GM21825 (cell line): ENCODE measurements around the gene ACSS2.
"Not testable (repeated sequence)": the region's sequence is repeated elsewhere in the genome, so short reads cannot be mapped to it uniquely, and the experiment has no call there.

Experiments
- ATAC-seq: cut with Tn5 transposase; IDR thresholded peaks from one replicate; pipeline ENCODE4 v1.9.1; 2021; ENCODE audit warnings: mild to moderate bottlenecking, moderate library complexity; ENCODE audit not compliant: unreplicated experiment

Gene ACSS2

DNA sequence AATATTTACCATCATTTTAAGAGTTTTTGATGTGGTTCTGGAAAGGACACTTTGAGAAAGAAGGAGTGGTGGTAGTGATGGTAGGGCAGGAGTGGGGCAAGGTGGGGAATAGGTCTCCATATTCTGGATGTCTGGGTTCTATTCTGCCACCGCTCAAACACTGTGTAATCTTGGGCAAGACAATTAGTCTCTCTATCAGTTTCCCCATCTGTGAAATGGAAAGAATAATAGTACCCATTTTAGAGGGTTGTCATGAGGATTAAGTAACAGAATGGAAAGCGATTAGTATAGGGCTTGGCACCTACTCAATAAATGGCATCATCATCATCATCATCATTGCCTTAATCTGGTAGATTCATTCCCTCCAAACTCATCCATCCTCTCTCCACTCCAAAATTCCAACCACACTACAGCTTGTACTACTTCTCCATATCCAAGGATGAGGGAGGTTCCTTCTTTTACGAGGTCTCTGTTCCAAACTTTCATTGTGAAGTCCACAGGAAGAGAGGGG lies 2.8 kb upstream of the ACSS2 start:
- ATAC-seq, result no peak

DNA sequence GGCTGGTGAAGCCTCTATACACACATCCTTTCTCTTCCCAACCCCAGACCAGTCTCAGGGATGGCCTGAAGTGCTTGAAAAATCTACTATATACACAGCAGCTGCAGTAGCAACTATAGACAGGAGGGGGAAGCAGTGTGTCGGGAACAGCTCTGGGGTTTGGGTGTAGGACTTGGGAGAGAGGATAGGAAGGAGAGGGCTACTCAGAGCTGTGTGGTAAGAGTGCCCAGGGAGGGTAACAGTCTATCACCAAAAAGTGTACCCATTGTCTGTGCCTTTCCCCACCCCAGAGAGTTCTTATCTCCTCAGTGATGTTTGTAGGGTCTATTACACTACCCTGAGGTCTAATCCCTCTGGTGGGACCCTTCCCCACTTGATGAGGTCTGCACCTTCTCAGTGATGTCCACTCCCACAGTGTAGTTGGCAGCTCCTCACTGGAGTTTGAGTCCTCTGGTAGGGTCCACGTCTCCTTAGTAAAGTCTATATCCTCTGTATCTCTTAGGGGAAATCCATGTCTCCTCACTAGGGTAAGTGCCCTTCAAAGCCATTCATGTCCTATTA lies 2.2 kb upstream of the ACSS2 start:
- no peak for ATAC-seq

DNA sequence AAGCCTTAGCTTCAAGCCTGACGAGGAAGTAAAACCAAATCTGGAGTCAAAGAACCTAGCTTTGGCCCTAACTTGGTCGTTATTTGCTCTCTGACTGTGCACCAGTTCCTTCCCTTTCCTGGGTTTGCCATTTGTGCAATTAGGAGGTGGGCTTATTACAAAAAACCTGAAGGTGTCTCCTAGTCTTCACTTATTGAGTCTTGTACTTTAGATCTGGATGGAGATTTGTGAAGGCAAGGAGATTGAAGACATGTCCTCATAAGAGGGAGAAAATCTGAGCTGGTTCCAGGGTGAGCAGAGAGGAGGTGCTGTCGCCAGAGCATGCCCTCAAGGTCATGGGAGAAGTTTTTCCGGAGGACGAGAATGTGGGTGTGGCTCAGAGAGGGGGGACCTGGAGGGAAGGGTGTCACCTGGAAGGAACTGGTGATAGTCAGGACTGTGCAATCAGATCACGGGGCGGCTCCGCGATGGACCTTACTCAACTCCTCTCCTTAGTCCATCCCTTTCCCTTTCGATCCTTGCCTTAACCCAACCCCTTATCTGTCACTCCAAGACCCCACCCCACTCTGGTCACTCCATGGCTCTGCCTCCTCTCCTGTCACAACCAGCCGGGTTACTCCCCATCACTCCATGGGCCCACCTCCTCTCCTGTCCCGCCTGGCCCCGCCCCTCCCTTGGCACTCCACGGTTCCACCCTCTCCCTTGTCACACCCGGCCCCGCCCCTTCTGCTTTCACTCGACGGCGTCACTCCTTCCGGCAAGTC lies 588 bp upstream of the ACSS2 start:
- peak; percentile 69 for ATAC-seq

DNA sequence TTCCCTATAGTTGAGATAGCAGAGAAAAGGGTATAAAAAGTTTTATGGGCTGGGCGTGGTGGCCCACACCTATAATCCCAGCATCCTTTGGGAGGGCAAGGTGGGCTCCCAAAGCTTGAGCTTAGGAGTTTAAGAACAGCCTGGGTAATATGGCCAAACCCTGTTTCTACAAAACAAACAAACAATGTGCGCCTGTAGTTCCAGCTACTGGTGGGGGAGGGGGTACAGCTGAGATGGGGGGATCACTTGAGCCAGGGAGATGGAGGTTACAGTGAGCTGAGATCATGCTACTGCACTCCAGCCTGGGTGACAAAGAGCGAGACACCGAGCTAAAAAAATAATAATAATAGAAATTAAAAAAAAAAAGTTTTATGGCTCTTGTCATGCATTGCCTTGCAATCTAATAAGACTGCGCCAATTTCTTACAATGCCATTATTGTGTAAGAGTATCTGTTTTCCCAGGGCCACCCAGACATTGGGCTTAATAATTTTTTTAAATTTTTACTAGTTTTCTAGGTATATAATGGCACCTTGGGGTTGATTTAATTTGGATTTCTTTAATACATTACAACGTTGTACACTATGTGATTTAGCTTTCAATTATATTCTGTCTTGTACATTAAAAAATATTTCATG lies 3.9 kb downstream of the ACSS2 start:
- ATAC-seq, result no peak

DNA sequence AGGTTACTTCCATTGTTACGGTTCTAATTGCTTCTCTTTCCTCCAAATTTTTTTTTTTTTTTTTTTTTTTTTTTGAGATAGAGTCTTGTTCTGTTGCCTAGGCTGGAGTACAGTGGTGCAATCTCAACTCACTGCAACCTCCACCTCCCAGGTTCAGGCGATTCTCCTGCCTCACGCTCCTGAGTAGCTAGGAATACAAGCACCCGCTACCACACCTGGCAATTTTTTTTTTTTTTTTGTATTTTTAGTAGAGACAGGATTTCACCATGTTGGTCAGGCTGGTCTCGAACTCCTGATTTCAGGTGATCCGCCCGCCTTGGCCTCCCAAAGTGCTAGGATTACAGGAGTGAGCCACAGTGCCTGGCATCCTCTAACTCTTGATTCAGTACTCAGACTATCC lies 4.6 kb downstream of the ACSS2 start:
- ATAC-seq, result not testable (repeated sequence)

DNA sequence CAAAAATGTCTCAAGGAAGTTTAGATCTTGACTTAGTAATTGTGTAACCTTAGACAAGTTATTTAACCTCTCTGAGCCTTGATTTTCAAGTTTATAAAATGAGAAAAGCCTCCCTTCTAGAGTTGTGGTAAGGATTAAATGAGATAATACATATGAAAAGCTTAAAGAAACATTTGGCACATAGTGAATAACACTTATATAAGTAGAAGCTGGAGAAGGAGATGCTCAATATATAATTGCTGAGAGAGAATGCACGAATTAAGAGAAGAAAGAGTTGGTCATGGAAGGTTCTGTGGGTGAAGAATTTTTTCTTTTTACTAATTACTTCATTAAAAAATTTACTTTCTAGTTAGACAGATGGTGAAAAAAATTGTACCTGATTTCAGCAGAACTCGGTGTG lies 5.3 kb downstream of the ACSS2 start:
- no peak for ATAC-seq

DNA sequence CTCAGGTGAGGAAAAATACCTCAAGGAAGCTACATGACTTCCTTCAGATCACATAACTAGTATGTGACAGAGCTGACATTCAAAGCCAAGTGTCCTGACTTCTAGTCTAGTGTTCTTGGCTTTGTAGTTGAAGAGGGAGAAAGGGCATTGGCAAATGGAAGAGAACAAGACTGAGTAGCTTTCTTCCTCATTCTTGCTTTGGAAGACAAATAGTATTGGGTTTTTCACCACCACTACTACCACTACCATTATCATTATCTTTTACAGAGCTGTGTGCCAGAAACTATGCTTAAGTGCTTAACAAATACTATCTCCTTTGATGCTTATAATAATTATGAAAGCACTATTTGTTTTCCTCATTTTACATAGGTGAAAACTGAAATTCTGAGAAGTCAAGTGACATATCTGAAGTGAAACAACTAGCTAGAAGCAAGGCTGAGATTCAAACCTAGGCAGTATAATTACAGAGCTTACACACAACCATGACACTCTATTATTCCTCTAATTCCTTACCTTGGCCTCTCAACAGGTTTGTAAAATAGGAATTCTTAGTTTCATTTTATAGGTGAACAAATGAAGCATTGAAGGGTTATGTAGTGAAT lies 6.8 kb downstream of the ACSS2 start:
- no peak for ATAC-seq

DNA sequence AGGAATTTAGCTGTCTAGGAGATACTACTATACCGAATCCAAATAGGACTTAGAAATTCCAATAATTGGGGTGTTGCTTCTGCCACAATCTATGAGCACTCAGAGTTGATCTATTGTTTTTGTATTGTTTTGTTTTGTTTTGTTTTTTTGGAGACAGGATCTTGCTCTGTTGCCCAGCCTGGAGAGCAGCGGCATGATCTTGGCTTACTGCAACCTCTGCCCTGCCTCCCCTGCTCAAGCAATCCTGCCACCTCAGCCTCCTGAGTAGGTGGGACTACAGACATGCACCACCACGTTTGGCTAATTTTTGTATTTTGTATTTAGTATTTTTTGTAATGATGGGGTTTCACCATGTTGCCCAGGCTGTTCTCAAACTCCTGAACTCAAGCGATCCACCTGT lies 7.4 kb downstream of the ACSS2 start:
- ATAC-seq, result no peak

DNA sequence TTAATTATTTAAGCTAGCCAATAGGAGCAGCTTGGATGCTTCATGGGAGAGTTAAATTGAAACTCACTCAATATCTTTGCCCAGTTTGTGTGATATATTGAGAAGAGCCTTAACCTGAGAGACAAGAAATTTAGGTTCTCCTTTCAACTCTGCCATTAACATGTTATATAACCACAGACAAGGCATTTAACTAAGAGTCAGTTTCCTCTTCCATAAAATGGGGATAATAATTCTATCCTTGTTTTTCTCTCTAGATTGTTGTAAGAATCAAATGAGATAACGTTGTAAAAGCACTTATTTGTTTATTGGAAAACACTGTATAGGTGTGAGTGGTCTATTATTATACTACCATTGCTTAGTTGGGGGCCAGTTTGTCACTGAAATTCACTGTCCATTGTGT lies 7.8 kb downstream of the ACSS2 start:
- no peak for ATAC-seq

DNA sequence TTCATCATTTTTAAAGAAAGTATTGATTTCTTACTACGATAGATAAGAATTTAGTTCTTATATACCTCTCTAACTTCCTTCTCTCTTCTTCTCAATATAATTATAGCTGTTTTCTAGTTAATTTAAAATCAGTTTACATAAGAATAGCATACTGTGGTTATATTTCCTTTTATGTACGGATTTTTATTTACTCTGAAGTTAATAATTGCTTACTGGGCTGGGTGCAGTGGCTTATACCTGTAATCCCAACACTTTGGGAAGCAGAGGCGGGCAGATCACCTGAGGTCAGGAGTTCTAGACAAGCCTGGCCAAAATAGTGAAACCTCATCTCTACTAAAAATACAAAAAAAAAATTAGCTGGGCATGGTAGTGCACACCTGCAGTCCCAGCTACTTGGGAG lies 9.7 kb downstream of the ACSS2 start:
- ATAC-seq, result no peak

DNA sequence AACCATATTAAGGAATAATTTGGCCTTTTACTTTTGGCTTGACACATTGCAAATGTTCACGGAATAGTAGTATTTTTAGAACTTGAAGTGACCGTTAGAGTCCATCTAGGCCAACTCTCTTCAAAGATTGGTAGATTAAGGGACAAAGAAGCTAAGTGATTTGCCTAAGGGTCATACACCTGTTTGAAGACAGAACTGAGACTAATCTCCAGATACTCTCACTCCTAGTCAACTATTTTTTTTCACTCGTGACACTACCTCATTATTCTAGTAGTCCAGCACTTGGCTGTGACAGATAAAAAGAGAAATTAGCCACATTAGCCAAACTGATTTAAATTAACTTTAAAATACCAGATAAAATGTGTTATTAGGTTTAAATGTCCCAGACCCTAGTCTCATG lies 10.6 kb downstream of the ACSS2 start:
- no peak for ATAC-seq

DNA sequence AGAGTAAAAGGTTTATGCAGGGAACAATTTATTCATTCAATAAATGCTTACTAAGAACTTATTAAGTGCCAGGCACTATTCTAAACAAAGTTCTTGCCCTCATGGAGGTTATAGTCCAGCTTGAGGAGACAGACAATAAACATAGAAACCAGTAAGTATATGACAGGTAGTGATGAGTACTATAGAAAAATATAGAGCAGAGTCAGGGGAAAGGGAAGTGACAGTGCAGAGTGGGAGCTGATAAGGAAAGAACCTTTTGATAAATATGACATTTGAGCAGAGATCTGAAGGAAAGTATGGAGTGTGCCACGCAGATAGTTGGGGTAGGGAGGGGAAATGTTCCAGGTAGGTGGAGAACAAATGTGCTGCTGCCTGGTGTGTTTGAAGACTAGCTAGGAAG lies 12.1 kb downstream of the ACSS2 start:
- no peak for ATAC-seq

DNA sequence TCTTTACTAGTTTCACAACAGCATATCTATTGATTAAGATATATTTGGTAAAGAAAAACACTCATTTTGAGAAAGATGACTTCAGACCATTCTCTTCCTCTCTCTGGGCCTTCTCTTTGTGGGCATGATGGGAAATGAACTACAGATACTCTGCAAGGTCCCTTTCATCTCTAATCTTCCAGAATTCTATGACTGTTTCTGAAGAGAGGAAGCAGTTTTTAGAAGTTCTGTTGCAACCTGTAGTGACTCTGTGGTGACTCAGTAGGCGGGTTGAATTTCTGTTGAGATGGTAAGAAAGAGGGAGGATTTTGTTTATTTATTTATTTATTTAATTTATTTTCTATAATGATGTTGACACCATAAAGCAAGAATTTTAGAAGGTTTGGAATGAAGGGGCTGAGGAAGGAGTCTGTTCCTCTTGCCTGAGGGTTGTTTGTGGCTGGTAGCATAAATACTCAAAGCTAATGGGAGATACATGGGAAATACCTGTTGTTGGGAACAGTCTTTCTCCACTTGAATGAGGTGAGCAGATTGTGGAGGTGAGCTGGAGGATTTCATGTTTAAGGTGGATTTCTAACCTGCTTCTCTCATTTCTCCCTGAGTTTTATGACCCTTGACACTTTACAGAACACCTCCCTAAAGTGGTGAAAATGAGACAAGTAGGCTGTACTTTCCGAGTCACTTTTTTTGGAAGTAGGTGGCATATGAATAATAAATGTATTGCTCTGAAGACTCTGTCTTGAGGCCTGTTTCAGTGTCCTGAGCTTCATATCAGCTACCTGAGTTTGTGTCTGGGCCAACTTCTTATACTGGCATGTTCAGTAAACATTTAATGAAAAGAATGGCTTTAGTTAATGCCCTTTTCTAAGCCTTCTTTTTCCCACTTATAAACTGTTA lies 15.0 kb downstream of the ACSS2 start:
- no peak for ATAC-seq

DNA sequence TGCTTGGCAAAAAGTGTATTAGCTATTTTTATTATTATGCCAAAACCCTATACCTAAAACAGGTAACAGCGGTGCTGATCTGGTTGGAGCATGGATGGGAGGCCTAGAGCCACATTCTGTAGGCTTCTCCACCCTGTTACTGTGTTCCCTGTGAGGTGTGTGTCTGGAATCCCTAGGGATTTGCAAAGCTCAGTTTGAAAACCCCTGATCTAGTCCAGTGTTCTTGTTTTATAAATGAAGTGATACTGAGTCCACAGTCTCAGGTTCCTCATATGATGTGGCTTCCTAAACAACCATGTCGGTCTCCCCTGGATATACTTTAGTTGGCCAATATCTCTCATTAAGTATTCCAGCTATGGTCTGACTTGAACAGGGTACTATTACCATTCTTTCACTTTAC lies 16.3 kb downstream of the ACSS2 start:
- no peak for ATAC-seq

DNA sequence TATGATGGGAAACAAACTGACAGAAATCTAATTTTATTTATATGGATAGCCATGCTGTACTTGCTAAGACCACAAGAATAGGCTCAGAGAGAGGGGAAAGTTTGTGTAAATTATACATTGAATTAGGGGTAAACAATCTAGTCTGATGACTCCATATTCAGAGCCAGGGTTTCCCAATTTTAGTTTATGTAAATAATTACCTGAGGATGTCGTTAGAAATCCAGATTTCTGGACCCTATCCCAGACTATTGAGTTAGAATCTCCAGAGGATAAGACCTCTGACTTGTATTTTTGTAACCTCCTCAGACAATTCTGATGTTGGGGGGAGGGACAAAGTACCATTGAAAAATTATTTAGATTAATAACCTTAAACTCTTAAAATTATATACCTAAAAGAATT lies 18.3 kb downstream of the ACSS2 start:
- ATAC-seq, result no peak

DNA sequence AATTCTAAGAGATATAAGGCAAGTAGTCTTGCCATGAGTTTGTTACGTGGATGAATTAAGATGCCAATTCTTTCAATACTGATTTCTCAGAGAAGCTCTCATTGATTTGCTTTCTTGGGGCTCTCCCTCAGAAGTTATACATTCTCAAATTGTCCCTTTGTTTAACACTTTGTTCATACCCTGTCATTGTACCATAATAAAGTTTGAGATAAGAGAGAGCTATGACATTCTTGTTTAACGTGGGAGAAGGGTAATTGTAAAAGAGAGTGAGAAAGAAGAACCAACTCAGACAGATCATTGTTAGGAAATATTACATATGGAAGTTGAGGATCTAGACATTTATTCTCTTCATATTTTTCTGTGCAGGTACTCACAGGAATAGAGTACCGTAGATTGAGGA lies 19.1 kb downstream of the ACSS2 start:
- ATAC-seq, result no peak

DNA sequence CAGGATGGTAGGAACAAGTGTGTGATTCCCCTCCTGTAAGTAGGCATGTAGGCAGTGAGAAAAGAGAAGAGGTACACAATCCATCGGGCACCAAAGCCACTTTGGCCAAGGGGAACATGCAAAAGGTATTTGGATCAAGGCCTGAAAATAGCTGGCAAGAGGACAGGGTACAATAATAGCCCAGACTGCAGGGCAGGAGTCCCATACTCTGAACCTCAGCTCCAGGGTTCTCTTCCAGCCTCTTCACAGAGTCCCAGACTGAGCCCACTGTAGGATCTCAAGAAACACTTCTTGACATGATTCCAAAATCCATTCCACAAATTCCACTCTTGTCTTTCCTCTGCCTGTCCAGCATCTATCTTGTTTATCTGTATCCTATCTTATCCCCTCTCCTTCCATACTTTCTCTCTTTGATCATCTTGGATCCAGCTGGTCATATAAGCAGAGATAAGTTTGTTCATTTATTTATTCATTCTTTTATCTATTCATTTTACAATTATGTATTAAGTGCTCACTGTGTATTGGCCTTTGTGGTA lies 19.7 kb downstream of the ACSS2 start:
- ATAC-seq, result no peak

DNA sequence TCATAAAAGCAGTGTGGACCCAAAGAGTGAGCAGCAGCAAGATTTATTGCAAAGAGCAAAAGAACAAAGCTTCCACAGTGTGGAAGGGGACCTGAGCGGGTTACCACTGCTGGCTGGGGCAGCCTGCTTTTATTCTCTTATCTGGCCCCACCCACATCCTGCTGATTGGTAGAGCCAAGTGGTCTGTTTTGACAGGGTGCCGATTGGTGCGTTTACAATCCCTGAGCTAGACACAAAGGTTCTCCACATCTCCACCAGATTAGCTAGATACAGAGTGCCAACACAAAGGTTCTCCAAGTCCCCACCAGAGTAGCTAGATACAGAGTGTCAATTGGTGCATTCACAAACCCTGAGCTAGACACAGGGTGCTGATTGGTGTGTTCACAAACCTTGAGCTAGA lies 21.7 kb downstream of the ACSS2 start:
- not testable (repeated sequence) for ATAC-seq

DNA sequence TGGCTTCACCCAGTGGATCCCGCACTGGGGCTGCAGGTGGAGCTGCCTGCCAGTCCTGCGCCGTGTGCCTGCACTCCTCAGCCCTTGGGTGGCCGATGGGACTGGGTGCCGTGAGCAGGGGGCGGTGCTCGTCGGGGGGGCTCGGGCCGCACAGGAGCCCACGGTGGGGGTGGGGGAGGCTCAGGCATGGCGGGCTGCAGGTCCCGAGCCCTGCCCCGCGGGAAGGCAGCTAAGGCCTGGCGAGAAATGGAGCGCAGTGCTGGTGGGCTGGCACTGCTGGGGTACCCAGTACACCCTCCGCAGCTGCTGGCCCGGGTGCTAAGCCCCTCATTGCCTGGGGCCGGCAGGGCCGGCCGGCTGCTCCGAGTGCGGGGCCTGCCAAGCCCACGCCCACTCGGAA lies 22.3 kb downstream of the ACSS2 start:
- ATAC-seq, result not testable (repeated sequence)

DNA sequence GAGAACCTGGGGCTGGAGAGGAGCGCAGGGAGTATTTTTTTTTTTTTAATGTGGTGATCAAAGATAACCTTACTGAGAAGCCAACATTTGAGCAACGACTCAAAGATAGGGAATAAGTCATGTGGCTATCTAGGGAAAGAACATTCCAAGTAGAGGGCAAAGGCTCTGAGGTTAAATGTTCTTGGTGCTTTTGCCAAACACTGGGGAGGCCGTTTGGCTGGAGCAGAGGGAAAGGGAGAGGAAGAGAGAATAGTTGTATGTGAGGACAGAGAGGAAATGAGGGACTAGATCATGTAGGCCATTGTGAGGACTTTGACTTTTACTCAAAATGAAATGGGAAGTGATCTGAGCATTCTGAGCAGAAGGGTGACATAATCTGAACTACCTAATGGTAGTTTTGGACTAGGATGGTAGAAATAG lies 27.8 kb downstream of the ACSS2 start:
- ATAC-seq, result no peak
